Measurements from ENCODE around the gene LARGE1.

LARGE1 gene

GRCh38 chr22:33521879-33522665, 398.2 kb downstream of the LARGE1 start:
- DNase-seq (ENCODE audit: low read depth in 2 of 2): no peak

GRCh38 chr22:33520904-33521780, 399.1 kb downstream of the LARGE1 start:
- DNase-seq (ENCODE audit: low read depth in 2 of 2): no peak

- DNase-seq (ENCODE audit: low read depth in 2 of 2): no peak
Observed at GRCh38 chr22:33519974-33520903, 400.0 kb downstream of the LARGE1 start.

GRCh38 chr22:33519071-33519973, 401.0 kb downstream of the LARGE1 start:
- DNase-seq (ENCODE audit: low read depth in 2 of 2): peak; percentile 33 to 36

- no peak for DNase-seq (ENCODE audit: low read depth in 2 of 2)
Observed at GRCh38 chr22:33518405-33518804, 401.9 kb downstream of the LARGE1 start.

GRCh38 chr22:33515795-33516194, 404.5 kb downstream of the LARGE1 start:
- DNase-seq (ENCODE audit: low read depth in 2 of 2): no peak

GRCh38 chr22:33513388-33514338, 406.6 kb downstream of the LARGE1 start:
- DNase-seq (ENCODE audit: low read depth in 2 of 2): peak; percentile 22 to 24

- DNase-seq (ENCODE audit: low read depth in 2 of 2): no peak
Observed at GRCh38 chr22:33512908-33513307, 407.4 kb downstream of the LARGE1 start.

- DNase-seq (ENCODE audit: low read depth in 2 of 2): no peak
Observed at GRCh38 chr22:33510429-33510904, 409.8 kb downstream of the LARGE1 start.

GRCh38 chr22:33504941-33505625, 415.2 kb downstream of the LARGE1 start:
- no peak for DNase-seq (ENCODE audit: low read depth in 2 of 2)

GRCh38 chr22:33496112-33496511, 424.2 kb downstream of the LARGE1 start:
- DNase-seq (ENCODE audit: low read depth in 2 of 2): no peak

GRCh38 chr22:33493476-33494205, 426.6 kb downstream of the LARGE1 start:
- no peak for DNase-seq (ENCODE audit: low read depth in 2 of 2)

GRCh38 chr22:33492210-33492651, 428.0 kb downstream of the LARGE1 start:
- DNase-seq (ENCODE audit: low read depth in 2 of 2): no peak

- no peak for DNase-seq (ENCODE audit: low read depth in 2 of 2)
Observed at GRCh38 chr22:33487041-33487716, 433.1 kb downstream of the LARGE1 start.

- no peak for DNase-seq (ENCODE audit: low read depth in 2 of 2)
Observed at GRCh38 chr22:33481550-33481949, 438.7 kb downstream of the LARGE1 start.

- DNase-seq (ENCODE audit: low read depth in 2 of 2): no peak
Observed at GRCh38 chr22:33477120-33478111, 442.9 kb downstream of the LARGE1 start.

Data from fibroblast of skin of left quadriceps (primary cell).